ENCODE measurements around the gene NFIL3.

DNA sequence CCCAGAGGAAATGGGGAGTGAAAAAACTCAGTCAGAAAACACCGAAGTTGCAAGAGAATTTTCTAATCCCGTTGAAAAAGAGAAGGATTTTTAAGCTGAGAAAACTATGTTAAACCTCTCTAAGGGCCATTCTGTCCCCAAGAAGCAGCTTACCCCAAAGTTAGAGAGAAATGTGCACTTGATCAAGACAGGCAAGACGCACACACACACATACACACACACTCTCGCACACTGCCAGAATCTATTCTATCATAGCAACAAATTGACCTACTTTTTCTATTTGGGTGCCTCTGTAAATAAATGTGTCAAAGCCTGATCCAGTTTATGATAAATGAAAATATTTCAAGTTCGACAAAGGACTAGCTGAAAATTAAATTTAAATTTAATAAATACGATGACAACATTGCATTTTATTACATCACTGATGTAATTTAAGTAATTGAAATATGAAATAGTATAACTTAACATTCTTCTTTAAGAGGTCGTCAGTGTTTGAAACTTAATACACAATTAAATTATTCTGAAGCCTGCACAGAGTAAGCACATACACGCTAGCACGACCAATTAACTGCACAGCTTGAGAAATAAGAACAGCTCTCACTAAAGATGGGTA is 5.9 kb downstream of the NFIL3 start:
- no peak for TF ChIP-seq HDGF (IDR thresholded peaks at IDR 0.05; ENCODE audit: borderline replicate concordance)
- no peak for TF ChIP-seq SP1 (IDR thresholded peaks at IDR 0.05)
- TF ChIP-seq ZNF384 (IDR thresholded peaks at IDR 0.05) = no peak
- TF ChIP-seq SUZ12 (IDR thresholded peaks at IDR 0.05) = no peak
- TF ChIP-seq L3MBTL2 (conservative IDR thresholded peaks at IDR 0.05) = no peak
- no peak for TF ChIP-seq ARNT (IDR thresholded peaks at IDR 0.05)
- TF ChIP-seq TARDBP (IDR thresholded peaks at IDR 0.05) = no peak
- no peak for TF ChIP-seq FOXM1 (IDR thresholded peaks at IDR 0.05; ENCODE audit: borderline replicate concordance)
- TF ChIP-seq FOXA1 (IDR thresholded peaks at IDR 0.05) = no peak
- no peak for TF ChIP-seq BHLHE40 (IDR thresholded peaks at IDR 0.05; ENCODE audit: borderline replicate concordance)
- TF ChIP-seq NFRKB (IDR thresholded peaks at IDR 0.05) = no peak
- no peak for TF ChIP-seq CTBP1 (IDR thresholded peaks at IDR 0.05; ENCODE audit: borderline replicate concordance)

Data from HEK293T (cell line).